NCI-H345 treated with DMSO at 0.1 percent for 48 hours (cell line): ENCODE data around the gene LRP11.
"Not testable (repeated sequence)": the region's sequence is repeated elsewhere in the genome, so short reads cannot be mapped to it uniquely, and the experiment has no call there.

ENCODE experiments used
- DNase-seq: peaks from one replicate; lab custom pipeline; 2025; ENCODE audit not compliant: unreplicated experiment; lab: John Stamatoyannopoulos, UW

The LRP11 gene

DNA sequence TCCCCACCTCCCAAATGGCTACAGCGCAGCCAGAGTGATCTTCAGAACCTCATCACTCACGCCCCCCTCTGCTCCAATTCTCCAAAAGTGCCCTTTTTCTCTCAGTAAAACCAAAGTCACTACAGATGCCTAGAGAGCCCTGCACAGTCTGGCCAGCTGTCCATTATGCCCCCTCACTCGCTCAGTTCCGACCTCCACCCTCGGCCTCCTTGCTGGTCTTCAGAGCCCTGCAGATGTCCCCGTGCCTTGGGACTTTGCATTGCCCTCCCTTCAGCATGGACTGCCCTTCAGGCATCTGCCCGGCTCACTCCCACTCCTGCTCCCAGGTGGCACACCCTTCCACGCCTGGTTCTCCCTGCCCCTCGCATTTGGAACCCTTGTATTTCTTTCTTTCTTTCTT is 34.8 kb upstream of the LRP11 start:
- no peak for DNase-seq

GRCh38 chr6:149897855-149898744 is 33.9 kb upstream of the LRP11 start, which contains the start of gene RAET1E:
Gene RAET1E (minus strand): TSS chr6:149898113. CDS start chr6:149890901, 7,212 bp downstream.
- no peak for DNase-seq

- no peak for DNase-seq
Measured at GRCh38 chr6:149897015-149897697, 33.0 kb upstream of the LRP11 start.

GRCh38 chr6:149896491-149896890 is 32.3 kb upstream of the LRP11 start:
- no peak for DNase-seq

DNA sequence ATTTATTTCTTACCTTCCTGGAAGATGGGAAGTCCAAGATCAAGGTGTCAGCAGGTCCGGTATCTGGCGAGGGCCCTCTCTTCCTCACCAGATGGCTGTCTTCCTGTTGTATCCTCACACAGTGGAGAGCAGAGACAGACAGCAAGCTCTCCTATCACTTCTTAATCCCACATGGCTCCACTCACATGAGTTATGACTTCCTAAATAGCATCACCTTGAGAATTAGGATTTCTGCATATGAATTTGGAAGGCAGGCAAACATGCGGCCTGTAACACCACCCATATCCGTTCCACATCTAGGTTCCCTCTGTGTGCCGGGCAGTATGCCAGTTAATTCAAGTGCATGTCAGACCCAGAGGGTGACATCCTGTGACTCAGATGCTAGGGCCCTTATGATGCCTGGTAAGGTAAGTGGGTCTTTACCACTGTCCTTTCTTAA is 31.7 kb upstream of the LRP11 start:
- peak; percentile 80 for DNase-seq

DNA sequence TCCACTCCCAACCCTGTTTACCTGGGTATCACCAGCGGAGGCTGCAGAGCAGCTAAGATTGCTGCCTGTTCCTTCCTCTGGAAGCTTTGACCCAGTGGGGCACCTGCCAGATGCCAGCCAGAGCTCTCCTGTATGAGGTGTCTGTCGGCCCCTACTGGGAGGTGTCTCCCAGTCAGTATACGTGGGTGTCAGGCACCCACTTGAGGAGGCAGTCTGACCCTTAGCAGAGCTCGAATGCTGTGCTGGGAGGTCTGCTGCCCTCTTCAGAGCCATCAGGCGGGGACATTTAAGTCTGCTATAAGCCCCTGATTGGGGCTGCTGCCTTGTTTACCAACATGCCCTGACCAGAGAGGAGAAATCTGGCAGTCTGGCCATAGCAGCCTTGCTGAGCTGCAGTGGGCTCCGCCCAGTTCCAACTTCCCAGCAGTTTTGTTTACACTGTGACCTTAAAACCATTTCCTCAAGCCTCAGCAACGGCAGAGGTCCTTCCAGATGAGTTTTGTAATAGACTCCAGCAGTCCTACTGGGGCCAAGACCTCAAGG is 31.0 kb upstream of the LRP11 start:
- DNase-seq, result no peak

DNA sequence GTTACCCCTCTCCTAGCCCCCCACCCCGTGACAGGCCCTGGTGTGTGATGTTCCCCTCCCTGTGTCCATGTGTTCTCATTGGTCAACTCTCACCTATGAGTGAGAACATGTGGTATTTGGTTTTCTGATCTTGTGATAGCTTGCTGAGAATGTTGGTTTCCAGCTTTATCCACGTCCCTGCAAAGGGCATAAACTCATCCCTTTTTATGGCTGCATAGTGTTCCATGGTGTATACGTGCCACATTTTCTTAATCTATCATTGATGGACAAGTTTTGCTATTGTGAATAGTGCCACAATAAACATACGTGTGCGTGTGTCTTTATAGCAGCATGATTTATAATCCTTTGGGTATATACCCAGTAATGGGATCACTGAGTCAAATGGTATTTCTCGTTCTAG is 27.7 kb upstream of the LRP11 start:
- DNase-seq, result not testable (repeated sequence)

DNA sequence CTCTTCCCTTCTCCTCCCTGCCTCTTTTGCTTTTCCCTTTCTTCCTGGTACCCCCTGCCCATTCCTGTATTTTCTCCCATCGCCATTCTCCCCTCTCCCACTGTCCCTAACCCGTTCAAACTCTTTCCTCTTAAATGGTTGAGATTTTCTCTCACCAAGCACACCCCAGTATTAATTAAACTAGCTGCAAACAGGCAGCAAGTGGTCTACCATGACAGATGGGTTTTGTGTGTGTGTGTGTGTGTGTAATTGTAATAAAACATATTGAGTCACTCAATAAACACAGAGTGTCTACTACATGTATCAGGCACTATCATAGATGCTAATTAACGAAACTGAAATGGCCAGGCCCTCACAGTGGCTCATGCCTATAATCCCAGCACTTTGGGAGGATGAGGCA is 27.1 kb upstream of the LRP11 start:
- no peak for DNase-seq

DNA sequence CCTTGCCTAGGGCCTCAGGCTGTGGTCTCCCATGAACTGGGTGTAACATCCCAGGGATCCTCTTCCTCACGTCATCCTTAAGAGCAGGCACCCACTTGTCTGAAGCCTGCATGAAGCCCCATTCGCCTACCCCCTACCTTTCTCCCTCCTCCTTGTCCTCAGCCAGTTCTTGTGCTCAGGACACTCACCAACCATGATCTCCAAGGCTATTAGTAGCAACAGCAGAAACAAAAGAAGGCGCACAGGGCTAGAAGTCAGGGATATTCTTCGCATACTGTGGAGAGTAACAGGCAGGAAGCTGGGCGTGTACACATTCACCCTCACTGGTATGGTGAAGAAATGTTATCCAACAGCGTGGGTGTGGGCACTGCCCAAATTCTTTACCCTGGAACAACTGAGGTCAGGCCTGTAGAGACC is 26.5 kb upstream of the LRP11 start:
- DNase-seq, result no peak

- DNase-seq, result no peak
Measured at GRCh38 chr6:149889326-149889725, 25.2 kb upstream of the LRP11 start.

GRCh38 chr6:149888659-149889058 is 24.5 kb upstream of the LRP11 start:
- no peak for DNase-seq

DNA sequence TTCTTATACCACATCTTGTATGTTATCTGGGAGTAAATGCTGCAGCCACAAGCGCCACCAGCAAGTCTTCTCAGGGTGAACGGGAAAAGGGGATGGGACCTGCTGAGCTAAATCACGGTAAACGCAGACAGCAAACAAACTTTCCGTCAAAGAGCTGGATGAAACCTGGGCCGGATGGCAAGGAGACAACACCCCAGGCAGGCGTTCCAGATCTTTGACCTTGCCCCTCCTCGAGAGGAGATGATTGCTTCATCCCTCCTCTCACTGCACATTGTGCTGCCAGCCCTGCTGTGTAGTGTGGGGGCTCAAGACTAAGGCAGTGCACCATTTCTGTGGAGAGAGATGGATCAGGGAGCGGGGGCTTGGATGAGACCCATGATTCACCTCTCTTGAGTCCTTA is 23.9 kb upstream of the LRP11 start:
- DNase-seq, result no peak

DNA sequence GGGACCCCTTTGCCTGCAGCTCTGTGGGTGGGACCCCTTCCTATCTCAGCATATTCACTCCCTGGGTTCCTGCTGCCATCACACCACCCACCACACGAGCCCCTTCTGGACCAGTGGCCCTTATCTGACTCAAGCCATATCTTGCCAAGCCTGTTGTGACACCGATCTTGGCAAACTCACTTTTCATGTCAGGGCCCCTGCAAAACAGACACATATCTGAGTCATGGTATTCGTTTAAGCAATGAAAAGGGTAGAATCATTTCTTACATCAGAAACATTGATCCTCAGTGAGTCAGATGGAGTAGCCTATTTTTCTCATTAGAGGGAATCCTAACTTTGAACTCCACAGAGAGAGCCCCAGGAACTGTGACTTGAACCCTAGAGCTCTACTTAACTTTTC is 23.2 kb upstream of the LRP11 start:
- no peak for DNase-seq

DNA sequence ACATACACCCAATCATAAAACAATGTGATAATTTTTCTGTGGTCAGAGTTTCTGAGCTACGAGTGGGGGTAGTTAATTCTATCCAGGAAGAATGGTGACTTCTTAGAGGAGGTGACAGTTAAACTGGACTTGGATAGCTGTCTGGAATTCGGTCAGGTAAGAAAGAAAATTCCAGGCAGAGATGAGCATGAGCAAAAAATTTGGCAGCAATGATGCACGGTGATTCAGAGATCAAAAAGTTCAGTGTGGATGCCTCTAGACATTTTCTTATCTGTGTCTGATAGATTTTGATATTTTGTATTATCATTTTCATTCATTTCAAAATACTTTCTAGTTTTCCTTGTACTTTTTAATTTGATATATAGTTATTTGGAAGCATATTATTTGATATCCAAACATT is 21.7 kb upstream of the LRP11 start:
- no peak for DNase-seq

GRCh38 chr6:149884617-149885016 is 20.5 kb upstream of the LRP11 start:
- DNase-seq, result no peak

DNA sequence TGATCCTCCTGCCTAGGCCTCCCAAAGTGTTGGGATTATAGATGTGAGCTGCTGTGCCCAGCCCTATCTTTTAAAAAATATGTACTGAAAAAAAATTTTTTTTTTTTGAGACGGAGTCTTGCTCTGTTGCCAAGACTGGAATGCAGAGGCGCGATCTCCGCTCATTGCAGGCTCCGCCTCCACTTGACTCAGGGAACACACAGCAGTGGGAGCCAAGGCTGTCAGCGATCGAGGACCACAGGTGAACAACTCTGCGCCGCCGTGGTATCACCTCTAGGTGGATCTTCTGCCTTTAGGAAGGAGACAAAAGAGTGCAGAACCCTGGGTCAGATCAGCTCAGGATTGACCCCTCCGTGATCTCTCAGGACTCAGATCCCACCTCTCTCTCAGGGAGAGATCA is 20.1 kb upstream of the LRP11 start:
- DNase-seq, result no peak

- DNase-seq, result no peak
Measured at GRCh38 chr6:149881860-149882259, 17.7 kb upstream of the LRP11 start.

DNA sequence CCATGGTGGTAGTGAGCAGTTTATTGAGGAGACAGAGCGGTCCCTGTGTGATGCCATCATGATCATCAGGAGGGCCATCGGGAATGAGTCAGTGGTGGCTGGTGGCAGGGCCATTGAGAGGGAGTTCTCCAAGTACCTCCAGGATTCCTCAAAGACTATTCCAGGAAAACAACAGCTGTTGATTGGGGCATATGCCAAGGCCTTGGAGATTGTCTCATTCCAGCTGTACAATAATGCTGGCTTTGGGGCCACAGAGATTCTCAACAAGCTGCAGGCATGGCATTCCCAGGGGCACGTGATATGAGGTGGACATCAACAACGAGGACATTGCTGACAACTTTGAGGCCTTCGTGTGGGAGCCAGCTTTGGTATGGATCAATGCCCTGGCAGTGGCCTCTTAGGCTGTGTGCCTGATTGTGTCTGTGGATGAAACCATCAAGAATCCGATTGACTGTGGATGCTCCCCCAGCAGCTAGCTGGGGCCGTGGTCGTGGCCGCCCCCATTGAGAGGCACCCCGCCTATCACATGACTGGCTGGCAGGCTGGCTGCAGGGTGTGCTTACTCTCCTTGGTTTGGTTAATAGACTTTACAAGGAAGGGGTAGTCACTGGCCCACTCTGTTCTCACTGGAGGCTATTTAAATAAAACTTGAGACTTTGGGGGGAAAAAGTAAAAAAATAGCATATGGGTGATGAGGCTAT is 17.1 kb upstream of the LRP11 start:
- DNase-seq, result no peak

DNA sequence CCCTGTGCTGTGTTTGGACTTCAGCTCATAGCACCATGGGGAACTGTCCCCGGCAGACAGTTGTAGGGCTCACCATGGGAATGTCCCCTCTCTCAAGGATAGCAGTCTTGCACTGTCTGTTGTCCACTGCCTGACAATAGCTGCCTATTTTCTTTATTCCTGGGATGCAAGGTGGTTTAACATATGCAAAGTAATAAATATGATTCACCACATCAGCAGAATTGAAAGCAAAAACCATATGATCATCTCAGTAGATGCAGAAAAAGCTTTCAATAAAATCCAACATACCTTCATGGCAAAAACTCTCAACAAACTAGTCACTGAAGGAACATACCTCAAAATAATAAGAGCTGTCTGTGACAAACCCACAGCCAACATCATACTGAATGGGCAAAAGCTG is 13.5 kb upstream of the LRP11 start:
- DNase-seq, result no peak

DNA sequence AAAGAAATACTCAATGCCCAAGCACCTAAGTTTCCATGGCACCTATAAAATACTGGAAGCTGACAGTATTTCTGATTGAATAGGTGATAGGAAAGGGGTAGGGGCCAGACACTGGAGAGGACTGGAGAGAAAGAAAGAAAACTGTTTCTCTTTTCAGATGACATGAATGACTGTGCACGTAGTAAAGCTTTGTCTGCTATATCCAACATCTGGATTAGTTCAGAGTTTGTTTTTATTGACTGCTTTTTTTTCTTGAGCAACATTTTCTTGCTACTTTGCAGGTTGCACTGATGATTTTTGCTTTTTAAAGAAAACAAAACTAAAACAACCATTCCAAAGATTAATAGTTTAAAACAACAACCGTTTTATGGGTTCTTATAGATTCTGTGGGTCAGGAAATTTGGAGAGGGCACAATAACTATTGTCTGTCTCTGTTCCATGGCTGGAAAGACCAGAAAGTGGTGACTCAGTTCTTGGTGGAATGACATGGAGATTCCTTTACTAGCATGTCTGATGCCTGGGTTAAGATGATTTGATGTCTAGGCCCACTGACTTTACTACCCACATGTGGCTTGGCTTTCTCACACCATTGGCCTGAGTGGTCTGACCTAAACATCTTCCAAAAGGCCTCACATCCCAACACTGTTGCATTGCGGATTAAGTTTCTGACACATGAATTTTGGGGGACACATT is 12.2 kb upstream of the LRP11 start:
- DNase-seq, result no peak

DNA sequence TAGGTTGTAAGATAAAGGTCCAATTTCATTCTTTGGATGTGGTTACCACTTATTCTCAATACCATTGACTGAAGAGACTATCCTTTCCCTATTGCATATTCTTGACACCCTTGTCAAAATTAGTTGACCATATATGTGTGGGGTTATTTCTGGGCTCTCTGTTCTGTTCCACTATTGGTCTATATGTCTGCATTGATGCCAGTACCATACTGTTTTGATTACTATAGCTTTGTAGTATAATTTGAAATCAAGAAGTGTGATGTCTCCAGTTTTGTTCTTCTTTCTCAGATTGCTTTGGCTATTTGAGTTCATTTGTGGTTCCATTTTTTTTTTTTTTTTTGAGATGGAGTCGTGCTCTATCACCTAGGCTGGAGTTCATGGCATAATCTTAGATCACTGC is 8.1 kb upstream of the LRP11 start:
- no peak for DNase-seq
